ENCODE data around the gene NDUFB10. TPM values are rescaled to one million over a fixed set of nuclear protein-coding genes. Genes with fewer than 3 reads are reported as not detected.
A peak's percentile ranks its signal among the peaks of the same experiment; 100 is the strongest.

NDUFB10 gene
- total and polyA plus RNA-seq, 7 experiments from 2014 or later: 40.0 to 180 (median 72.9) TPM

DNA sequence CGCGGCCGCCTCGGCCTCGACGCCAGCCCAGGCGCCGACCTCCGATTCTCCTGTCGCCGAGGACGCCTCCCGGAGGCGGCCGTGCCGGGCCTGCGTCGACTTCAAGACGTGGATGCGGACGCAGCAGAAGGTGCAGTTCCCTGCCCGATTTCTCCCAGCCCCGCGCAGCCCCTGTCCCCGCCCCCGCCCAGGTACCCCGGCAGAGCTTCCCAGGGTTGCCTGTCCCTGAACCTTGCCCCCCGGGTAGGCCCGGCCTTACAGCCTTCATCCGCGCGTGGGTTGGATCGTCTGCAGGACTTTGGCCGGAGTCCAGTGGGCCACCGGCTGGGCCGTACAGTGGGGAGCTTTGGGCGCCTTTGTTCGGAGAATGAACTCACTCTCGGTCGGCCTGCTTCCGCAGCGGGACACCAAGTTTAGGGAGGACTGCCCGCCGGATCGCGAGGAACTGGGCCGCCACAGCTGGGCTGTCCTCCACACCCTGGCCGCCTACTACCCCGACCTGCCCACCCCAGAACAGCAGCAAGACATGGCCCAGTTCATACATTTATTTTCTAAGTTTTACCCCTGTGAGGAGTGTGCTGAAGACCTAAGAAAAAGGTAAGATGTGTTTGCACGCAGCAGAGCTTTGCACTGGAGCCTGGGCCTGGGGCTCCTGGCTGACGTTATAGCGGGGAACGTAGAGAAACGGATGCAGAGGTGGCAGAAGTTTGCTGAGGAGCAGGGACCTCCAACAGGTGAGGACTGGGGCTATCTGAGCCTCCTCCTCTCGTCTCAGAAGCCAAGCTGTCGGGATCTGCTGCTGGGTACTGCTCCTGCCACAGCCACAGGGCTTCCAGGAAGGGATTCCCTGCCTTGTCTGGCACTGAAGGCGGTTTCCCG, 25.2 kb downstream of the NDUFB10 start:
- Histone ChIP-seq H3K36me3 (ENCODE audit: control insufficient read depth in 2 of 3, insufficient read depth in 3 of 3, low read length in 3 of 3) (peaks cover 0 to 15% (median 0%) of the 10 kb centered on the region in 3 experiments), H3K4me3 (ENCODE audit: low read length) (peak overlapping the region; percentile 71), H3K9me3 (ENCODE audit: control insufficient read depth in 2 of 3, low read length in 3 of 3) (no peaks in the 10 kb centered on the region), H3K27me3 (ENCODE audit: control insufficient read depth in 2 of 2, insufficient read depth in 2 of 2, low read length in 2 of 2) (peaks cover 0 to 3% of the 10 kb centered on the region in 2 donors), H3K4me1 (ENCODE audit: control insufficient read depth in 2 of 2, insufficient read depth in 2 of 2, low read length in 2 of 2) (peaks cover 0 to 13% of the 10 kb centered on the region in 2 donors), H3K27ac (ENCODE audit: low read depth, low read length) (peak overlapping the region; percentile 69)
- peak; percentile 24 for ATAC-seq
- ChIA-PET CTCF (no interaction called here), POLR2A (interaction anchor here (0.9 to 11.4 kb wide), 8 partner anchors 8 to 220 kb away, joined by 3 to 61 read pairs (median 6); partner anchors contain the start of genes MLST8, RPS2, TBL3 and TRAF7)
- peaks cover 0 to 8% (median 4%) of the 10 kb centered on the region in 5 donors for H3K36me3 Mint-ChIP-seq
- intact Hi-C loops (cut with micrococcal nuclease): loop anchor here (1.0 kb wide), 2 partner anchors 8 to 25 kb away; partner anchors contain the start of gene NDUFB10 (in 1 of the 2)
- peak overlapping the region; percentile 66 to 88 (median 82) for H3K4me3 Mint-ChIP-seq
- H3K9me3 Mint-ChIP-seq: no peaks in the 10 kb centered on the region
- DNase-seq: no peak
- H3K4me1 Mint-ChIP-seq: peaks cover 5 to 31% (median 24%) of the 10 kb centered on the region in 7 donors
- peaks cover 16 to 44% (median 20%) of the 10 kb centered on the region in 5 donors for H3K27me3 Mint-ChIP-seq
- peak overlapping the region in 6 of 9 donors; percentile 43 to 89 (median 74) for H3K27ac Mint-ChIP-seq

DNA sequence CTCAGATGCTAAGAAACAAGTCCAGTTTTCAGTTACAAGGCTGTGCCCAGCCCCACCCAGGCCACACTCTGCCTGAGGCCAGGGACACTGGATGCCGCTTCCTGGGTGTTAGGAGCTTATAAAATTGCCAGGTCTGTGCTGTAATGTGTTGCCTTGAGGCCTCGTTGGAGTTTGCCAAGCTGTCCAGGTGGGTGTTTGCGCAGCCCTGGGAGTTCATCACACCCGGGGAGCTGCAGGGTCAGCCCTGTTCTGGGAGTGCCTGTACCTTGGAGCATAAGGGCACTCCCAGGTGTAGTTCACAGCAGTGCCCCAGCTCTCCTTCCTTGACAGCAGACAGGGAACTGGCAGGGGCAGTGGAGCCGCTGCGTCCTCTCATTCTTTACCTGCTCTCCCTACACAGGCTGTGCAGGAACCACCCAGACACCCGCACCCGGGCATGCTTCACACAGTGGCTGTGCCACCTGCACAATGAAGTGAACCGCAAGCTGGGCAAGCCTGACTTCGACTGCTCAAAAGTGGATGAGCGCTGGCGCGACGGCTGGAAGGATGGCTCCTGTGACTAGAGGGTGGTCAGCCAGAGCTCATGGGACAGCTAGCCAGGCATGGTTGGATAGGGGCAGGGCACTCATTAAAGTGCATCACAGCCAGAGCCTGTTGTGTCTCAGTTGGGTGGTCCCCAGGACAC, 26.3 kb downstream of the NDUFB10 start:
- peaks cover 0 to 6% of the 10 kb centered on the region in 2 donors for H3K27me3 ChIP-seq (ENCODE audit: control insufficient read depth in 2 of 2, insufficient read depth in 2 of 2, low read length in 2 of 2)
- CTCF ChIA-PET: interaction anchor here (0.6 kb wide), 1 partner anchor 151 kb away, joined by 6 read pairs; no protein-coding TSS in a partner anchor
- H3K4me3 ChIP-seq (ENCODE audit: low read length): no peak overlapping the region
- H3K27ac Mint-ChIP-seq: peak overlapping the region in 2 of 9 donors; percentile 59 to 72
- ATAC-seq: no peak
- H3K27ac ChIP-seq (ENCODE audit: low read depth, low read length): no peak overlapping the region
- H3K27me3 Mint-ChIP-seq: peaks cover 16 to 39% (median 17%) of the 10 kb centered on the region in 5 donors
- peaks cover 0 to 15% (median 0%) of the 10 kb centered on the region in 3 experiments for H3K36me3 ChIP-seq (ENCODE audit: control insufficient read depth in 2 of 3, insufficient read depth in 3 of 3, low read length in 3 of 3)
- POLR2A ChIA-PET: interaction anchor here (1.7 to 11.4 kb wide), 3 partner anchors 14 to 170 kb away, joined by 7 to 61 read pairs (median 18); partner anchors contain the start of genes RPS2, TBL3 and TRAF7
- no peak for DNase-seq
- no peaks in the 10 kb centered on the region for H3K9me3 Mint-ChIP-seq
- peaks cover 4 to 17% of the 10 kb centered on the region in 2 donors for H3K4me1 ChIP-seq (ENCODE audit: control insufficient read depth in 2 of 2, insufficient read depth in 2 of 2, low read length in 2 of 2)
- intact Hi-C loops (cut with micrococcal nuclease): no loop called here
- H3K4me1 Mint-ChIP-seq: peaks cover 5 to 31% (median 24%) of the 10 kb centered on the region in 7 donors
- peak overlapping the region in 9 of 10 donors; percentile 66 to 86 (median 82) for H3K4me3 Mint-ChIP-seq
- peaks cover 0 to 8% (median 4%) of the 10 kb centered on the region in 5 donors for H3K36me3 Mint-ChIP-seq
- H3K9me3 ChIP-seq (ENCODE audit: control insufficient read depth in 2 of 3, low read length in 3 of 3): no peaks in the 10 kb centered on the region

DNA sequence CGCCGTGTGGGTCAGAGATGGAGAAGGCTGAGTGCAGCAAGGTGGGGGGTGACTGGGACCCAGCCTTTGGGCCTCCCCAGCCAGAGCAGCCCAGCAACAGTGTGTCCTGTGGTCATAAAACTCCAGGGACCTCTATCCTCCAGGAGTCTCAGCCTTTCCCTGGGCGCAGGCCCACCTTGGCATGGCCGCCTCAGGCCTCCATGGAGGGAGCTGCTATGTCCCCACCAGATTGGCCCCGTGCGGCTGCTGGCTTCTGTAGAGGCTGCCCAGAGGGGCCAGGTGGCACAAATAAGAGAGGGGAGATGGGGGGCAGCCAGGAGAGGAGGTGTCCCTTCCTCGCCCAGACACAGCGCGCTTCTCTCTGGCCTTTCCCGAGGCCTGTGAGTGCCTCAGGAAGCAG, 27.9 kb downstream of the NDUFB10 start:
- ChIA-PET POLR2A (interaction anchor here (0.9 to 11.4 kb wide), 4 partner anchors 11 to 26 kb away, joined by 3 to 61 read pairs (median 5); partner anchors contain the start of genes RPS2 and TBL3), CTCF (no interaction called here)
- Histone ChIP-seq H3K36me3 (ENCODE audit: control insufficient read depth in 2 of 3, insufficient read depth in 3 of 3, low read length in 3 of 3) (peaks cover 0 to 15% (median 0%) of the 10 kb centered on the region in 3 experiments), H3K4me1 (ENCODE audit: control insufficient read depth in 2 of 2, insufficient read depth in 2 of 2, low read length in 2 of 2) (peaks cover 15 to 28% of the 10 kb centered on the region in 2 donors), H3K27ac (ENCODE audit: low read depth, low read length) (no peak overlapping the region), H3K9me3 (ENCODE audit: control insufficient read depth in 2 of 3, low read length in 3 of 3) (no peaks in the 10 kb centered on the region), H3K4me3 (ENCODE audit: low read length) (no peak overlapping the region), H3K27me3 (ENCODE audit: control insufficient read depth in 2 of 2, insufficient read depth in 2 of 2, low read length in 2 of 2) (peaks cover 0 to 3% of the 10 kb centered on the region in 2 donors)
- no peak overlapping the region for H3K4me3 Mint-ChIP-seq
- H3K36me3 Mint-ChIP-seq: peaks cover 0 to 8% (median 4%) of the 10 kb centered on the region in 5 donors
- no peaks in the 10 kb centered on the region for H3K9me3 Mint-ChIP-seq
- intact Hi-C loops (cut with micrococcal nuclease): no loop called here
- no peak for DNase-seq
- no peak for ATAC-seq
- peaks cover 8 to 23% (median 17%) of the 10 kb centered on the region in 5 donors for H3K27me3 Mint-ChIP-seq
- H3K27ac Mint-ChIP-seq: no peak overlapping the region
- peaks cover 5 to 40% (median 34%) of the 10 kb centered on the region in 7 donors for H3K4me1 Mint-ChIP-seq

DNA sequence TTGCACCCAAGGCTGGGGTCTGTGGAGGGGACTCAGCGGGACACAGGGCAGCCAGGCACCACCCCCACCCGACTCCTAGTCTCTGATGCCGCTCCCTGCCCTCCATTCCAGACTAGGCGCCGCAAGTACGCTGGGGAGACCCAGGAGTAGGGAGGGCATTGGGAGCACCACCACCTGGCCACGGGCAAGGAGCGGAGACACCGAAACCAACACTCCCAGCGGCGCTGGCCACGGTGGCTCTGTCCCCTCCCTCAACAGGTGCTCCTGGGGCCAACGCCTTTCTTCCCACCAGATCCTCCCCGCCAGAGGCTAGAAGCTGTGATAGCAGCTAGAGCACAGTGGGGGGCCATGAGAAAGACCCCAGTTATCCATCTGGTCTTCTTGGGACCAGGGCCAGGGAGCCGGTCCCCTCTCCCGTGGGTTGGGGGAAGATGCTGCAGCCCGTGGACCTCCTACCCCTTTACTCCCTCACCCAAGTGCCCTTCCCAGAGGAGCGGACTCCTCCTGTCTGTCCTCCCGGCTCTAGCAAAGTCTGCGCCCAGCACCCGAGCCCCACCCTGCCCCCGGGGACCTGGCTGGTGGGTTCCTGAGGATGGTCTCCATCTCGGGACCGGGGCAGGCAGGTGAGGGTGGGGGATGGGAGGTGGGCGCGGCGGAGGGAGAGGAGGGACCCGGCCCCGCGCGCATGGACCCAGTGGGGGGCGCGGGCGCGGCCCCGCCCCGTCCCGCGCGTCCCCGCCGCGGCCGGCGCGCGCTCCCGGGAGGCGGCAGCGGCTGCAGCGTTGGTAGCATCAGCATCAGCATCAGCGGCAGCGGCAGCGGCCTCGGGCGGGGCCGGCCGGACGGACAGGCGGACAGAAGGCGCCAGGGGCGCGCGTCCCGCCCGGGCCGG, 30.1 kb downstream of the NDUFB10 start, which contains the start of gene SYNGR3:
Gene SYNGR3, plus strand, starts transcription at position 762 of the 892 bp plus-strand sequence. CDS start 133 bp downstream, outside the sequence.
- H3K36me3 ChIP-seq (ENCODE audit: control insufficient read depth in 2 of 3, insufficient read depth in 3 of 3, low read length in 3 of 3): peaks cover 0 to 15% (median 0%) of the 10 kb centered on the region in 3 experiments
- ATAC-seq (no peak), DNase-seq (peak in 1 of 9 donors; percentile 14)
- CTCF ChIA-PET: no interaction called here
- POLR2A ChIA-PET: interaction anchor here (1.9 to 3.6 kb wide), 2 partner anchors 18 to 24 kb away, joined by 5 to 39 read pairs; partner anchors contain the start of genes RNF151, RPS2 and TBL3
- H3K4me1 ChIP-seq (ENCODE audit: control insufficient read depth in 2 of 2, insufficient read depth in 2 of 2, low read length in 2 of 2): peaks cover 15 to 22% of the 10 kb centered on the region in 2 donors
- H3K4me1 Mint-ChIP-seq: peaks cover 5 to 42% (median 30%) of the 10 kb centered on the region in 7 donors
- H3K27ac ChIP-seq (ENCODE audit: low read depth, low read length): no peak within 1 kb of the TSS
- intact Hi-C loops (cut with micrococcal nuclease): loop anchor here (2.0 to 10.0 kb wide), 2 partner anchors 25 to 235 kb away; partner anchors contain the start of genes E4F1 (in 1 of the 2) and RPS2 (in 1 of the 2)
- peaks cover 0 to 8% (median 4%) of the 10 kb centered on the region in 5 donors for H3K36me3 Mint-ChIP-seq
- peaks cover 8 to 17% (median 12%) of the 10 kb centered on the region in 5 donors for H3K27me3 Mint-ChIP-seq
- peak within 1 kb of the TSS in 5 of 9 donors; percentile 22 to 78 (median 62) for H3K27ac Mint-ChIP-seq
- H3K9me3 ChIP-seq (ENCODE audit: control insufficient read depth in 2 of 3, low read length in 3 of 3): no peaks in the 10 kb centered on the region
- no peaks in the 10 kb centered on the region for H3K9me3 Mint-ChIP-seq
- peak within 1 kb of the TSS; percentile 45 to 83 (median 74) for H3K4me3 Mint-ChIP-seq
- H3K27me3 ChIP-seq (ENCODE audit: control insufficient read depth in 2 of 2, insufficient read depth in 2 of 2, low read length in 2 of 2): peaks cover 0 to 3% of the 10 kb centered on the region in 2 donors
- H3K4me3 ChIP-seq (ENCODE audit: low read length): peak within 1 kb of the TSS; percentile 22

DNA sequence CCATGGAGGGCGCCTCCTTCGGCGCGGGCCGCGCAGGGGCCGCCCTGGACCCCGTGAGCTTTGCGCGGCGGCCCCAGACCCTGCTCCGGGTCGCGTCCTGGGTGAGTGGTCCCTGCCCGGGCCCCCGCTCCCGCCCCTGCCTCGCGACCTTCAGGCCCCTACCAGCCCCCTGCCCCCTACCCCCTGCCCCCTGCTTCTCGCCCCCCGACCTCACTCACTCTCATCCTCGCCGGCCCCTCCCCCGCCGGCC, 30.7 kb downstream of the NDUFB10 start:
- H3K27ac ChIP-seq (ENCODE audit: low read depth, low read length): no peak overlapping the region
- H3K4me3 Mint-ChIP-seq: peak overlapping the region in 2 of 10 donors; percentile 2 to 75
- ATAC-seq: no peak
- no peak for DNase-seq
- peaks cover 5 to 37% (median 25%) of the 10 kb centered on the region in 7 donors for H3K4me1 Mint-ChIP-seq
- peaks cover 0 to 15% (median 0%) of the 10 kb centered on the region in 3 experiments for H3K36me3 ChIP-seq (ENCODE audit: control insufficient read depth in 2 of 3, insufficient read depth in 3 of 3, low read length in 3 of 3)
- peaks cover 8 to 17% (median 12%) of the 10 kb centered on the region in 5 donors for H3K27me3 Mint-ChIP-seq
- ChIA-PET POLR2A (interaction anchor here (1.4 to 3.6 kb wide), 4 partner anchors 18 to 693 kb away, joined by 3 to 39 read pairs (median 4); partner anchors contain the start of genes KCTD5, RNF151, RPS2 and TBL3), CTCF (no interaction called here)
- H3K36me3 Mint-ChIP-seq: peaks cover 0 to 8% (median 4%) of the 10 kb centered on the region in 5 donors
- no peak overlapping the region for H3K4me3 ChIP-seq (ENCODE audit: low read length)
- no peaks in the 10 kb centered on the region for H3K9me3 ChIP-seq (ENCODE audit: control insufficient read depth in 2 of 3, low read length in 3 of 3)
- peaks cover 15 to 17% of the 10 kb centered on the region in 2 donors for H3K4me1 ChIP-seq (ENCODE audit: control insufficient read depth in 2 of 2, insufficient read depth in 2 of 2, low read length in 2 of 2)
- intact Hi-C loops (cut with micrococcal nuclease): loop anchor here (2.0 to 10.0 kb wide), 2 partner anchors 25 to 235 kb away; partner anchors contain the start of genes E4F1 (in 1 of the 2) and RPS2 (in 1 of the 2)
- H3K27ac Mint-ChIP-seq: no peak overlapping the region
- peaks cover 0 to 3% of the 10 kb centered on the region in 2 donors for H3K27me3 ChIP-seq (ENCODE audit: control insufficient read depth in 2 of 2, insufficient read depth in 2 of 2, low read length in 2 of 2)
- H3K9me3 Mint-ChIP-seq: no peaks in the 10 kb centered on the region

Data from naive thymus-derived CD4-positive, alpha-beta T cell (primary cell).